Kidney capillary endothelial cell (primary cell): ENCODE results near the gene ARFGEF2.

Experiments used
- DNase-seq: peaks from one replicate; pipeline ENCODE4 v3.0.0-alpha.2; 2018; ENCODE audit warnings: low spot score

Gene ARFGEF2

GRCh38 chr20:48899881-48900280 lies 21.6 kb upstream of the ARFGEF2 start:
- DNase-seq = no peak

GRCh38 chr20:48901326-48901725 lies 20.2 kb upstream of the ARFGEF2 start:
- no peak for DNase-seq

GRCh38 chr20:48903705-48904104 lies 17.8 kb upstream of the ARFGEF2 start:
- DNase-seq = no peak

GRCh38 chr20:48904566-48905296 lies 16.8 kb upstream of the ARFGEF2 start:
- DNase-seq = peak; percentile 74

- DNase-seq = no peak
Observed at GRCh38 chr20:48905297-48905647, 16.2 kb upstream of the ARFGEF2 start.

- DNase-seq = no peak
Observed at GRCh38 chr20:48906221-48906877, 15.2 kb upstream of the ARFGEF2 start.

- no peak for DNase-seq
Observed at GRCh38 chr20:48908656-48909319, 12.7 kb upstream of the ARFGEF2 start.

GRCh38 chr20:48909910-48910309 lies 11.6 kb upstream of the ARFGEF2 start:
- DNase-seq = no peak

- no peak for DNase-seq
Observed at GRCh38 chr20:48910347-48910781, 11.1 kb upstream of the ARFGEF2 start.

- DNase-seq = no peak
Observed at GRCh38 chr20:48912065-48912464, 9.4 kb upstream of the ARFGEF2 start.

- DNase-seq = no peak
Observed at GRCh38 chr20:48916699-48917098, 4.8 kb upstream of the ARFGEF2 start.

- no peak for DNase-seq
Observed at GRCh38 chr20:48919336-48919881, 2.1 kb upstream of the ARFGEF2 start.

- no peak for DNase-seq
Observed at GRCh38 chr20:48919882-48920526, 1.5 kb upstream of the ARFGEF2 start.

GRCh38 chr20:48920527-48921167 lies 864 bp upstream of the ARFGEF2 start:
- no peak for DNase-seq

- peak; percentile 38 for DNase-seq
Observed at GRCh38 chr20:48921883-48922820, 641 bp downstream of the ARFGEF2 start.

- DNase-seq = no peak
Observed at GRCh38 chr20:48923149-48923718, 1.7 kb downstream of the ARFGEF2 start.

- DNase-seq = no peak
Observed at GRCh38 chr20:48924756-48925109, 3.2 kb downstream of the ARFGEF2 start.

- DNase-seq = no peak
Observed at GRCh38 chr20:48926267-48926666, 4.8 kb downstream of the ARFGEF2 start.

- peak; percentile 45 for DNase-seq
Observed at GRCh38 chr20:48926821-48927220, 5.3 kb downstream of the ARFGEF2 start.
